Liver (tissue), 3 donors: Measurements from ENCODE around the gene CD200R1L.

Experiments
- ATF3 ChIP-seq: IDR thresholded peaks from 2 replicates; pipeline ENCODE4 v1.6.1; 2016; ENCODE audit warnings: antibody characterized with exemption
- CTCF ChIP-seq: fragments of 150-350 bp; IDR thresholded peaks from 2 replicates; pipeline ENCODE4 v1.5.1; 2017; ENCODE audit warnings: improper control_type of control experiment, low read depth, low read length; ENCODE audit not compliant: missing input control
- EGR1 ChIP-seq, 2 donors: IDR thresholded peaks; 2 replicates each; pipeline ENCODE4 v1.6.1; 2016 to 2018; ENCODE audit warnings: antibody characterized with exemption in 2 of 2, low read depth in 2 of 2
- GABPA ChIP-seq, 2 donors: IDR thresholded peaks in 1 of 2; conservative IDR thresholded peaks in 1 of 2; 2 replicates each; pipeline ENCODE4 v1.6.1; 2016; ENCODE audit warnings: antibody characterized with exemption in 2 of 2, mild to moderate bottlenecking in 1 of 2, moderate library complexity in 1 of 2
- JUND ChIP-seq, 2 donors: IDR thresholded peaks; 2 replicates each; pipeline ENCODE4 v1.6.1; 2016; ENCODE audit warnings: antibody characterized with exemption in 2 of 2
- MAX ChIP-seq: IDR thresholded peaks from 2 replicates; pipeline ENCODE4 v1.6.1; 2016; ENCODE audit warnings: antibody characterized with exemption
- NR2F2 ChIP-seq: IDR thresholded peaks from 2 replicates; pipeline ENCODE4 v1.6.1; 2016; ENCODE audit warnings: antibody characterized with exemption
- REST ChIP-seq: IDR thresholded peaks from 2 replicates; pipeline ENCODE4 v1.6.1; 2016; ENCODE audit warnings: antibody characterized with exemption, mild to moderate bottlenecking
- RXRA ChIP-seq, 2 donors: IDR thresholded peaks; 2 replicates each; pipeline ENCODE4 v1.6.1; 2017 to 2018; ENCODE audit warnings: antibody characterized with exemption in 2 of 2, mild to moderate bottlenecking in 1 of 2
- SP1 ChIP-seq: IDR thresholded peaks from 2 replicates; pipeline ENCODE4 v1.6.1; 2018; ENCODE audit warnings: antibody characterized with exemption, mild to moderate bottlenecking
- TAF1 ChIP-seq: conservative IDR thresholded peaks from 2 replicates; pipeline ENCODE4 v1.6.1; 2016; ENCODE audit warnings: antibody characterized with exemption, mild to moderate bottlenecking
- YY1 ChIP-seq: IDR thresholded peaks from 2 replicates; pipeline ENCODE4 v1.6.1; 2016; ENCODE audit warnings: antibody characterized with exemption, mild to moderate bottlenecking
- ZBTB33 ChIP-seq: IDR thresholded peaks from 2 replicates; pipeline ENCODE4 v1.6.1; 2016; ENCODE audit warnings: antibody characterized with exemption
- donor health status: healthy.
- donor health status: healthy.

GRCh38 chr3:112767777-112768176, 78.9 kb downstream of the CD200R1L start:
- TF ChIP-seq CTCF: no peak
- TF ChIP-seq REST: no peak
- no peak for TF ChIP-seq GABPA (IDR thresholded peaks at IDR 0.05 in 1 of 2, conservative IDR thresholded peaks at IDR 0.05 in 1 of 2)
- no peak for TF ChIP-seq ZBTB33
- no peak for TF ChIP-seq MAX
- TF ChIP-seq NR2F2: no peak
- no peak for TF ChIP-seq JUND (IDR thresholded peaks at IDR 0.05)
- no peak for TF ChIP-seq ATF3
- no peak for TF ChIP-seq YY1
- TF ChIP-seq SP1: no peak
- TF ChIP-seq RXRA (IDR thresholded peaks at IDR 0.05): no peak
- no peak for TF ChIP-seq EGR1 (IDR thresholded peaks at IDR 0.05; ENCODE audit: low read depth in 2 of 2)
- TF ChIP-seq TAF1: no peak
